ENCODE results near the gene KRTAP3-2. TPM values are rescaled to one million over a fixed set of nuclear protein-coding genes. Genes with fewer than 3 reads are reported as not detected.

Gene KRTAP3-2
- total RNA-seq, 1 experiment from 2014 or later, result not detected

GRCh38 chr17:40960144-40960543 lies 39.6 kb downstream of the KRTAP3-2 start:
- WGBS (ENCODE audit: extremely low coverage, insufficient read length, low lambda C conversion rate), result no CpG with 5 or more reads among the region's 10 CpGs
- Histone ChIP-seq H2BK20ac (ENCODE audit: low read depth, low read length, poor library complexity, severe bottlenecking) (no peak overlapping the region), H2BK120ac (ENCODE audit: low read depth, low read length, poor library complexity, severe bottlenecking) (no peak overlapping the region), H3K4me2 (ENCODE audit: insufficient read depth, insufficient read length, low read length) (no peak overlapping the region), H3K18ac (ENCODE audit: insufficient read length, low read depth, low read length) (no peak overlapping the region), H4K20me1 (ENCODE audit: control insufficient read depth, insufficient read depth, insufficient read length) (no peaks in the 10 kb centered on the region), H2BK12ac (ENCODE audit: insufficient read length, low read depth, low read length) (no peak overlapping the region), H3K23ac (ENCODE audit: insufficient read length, low read depth, low read length) (no peak overlapping the region), H3K9ac (ENCODE audit: extremely low read depth, insufficient read length, low read length) (no peak overlapping the region), H2BK15ac (ENCODE audit: low read depth, low read length) (no peak overlapping the region), H3K27ac (ENCODE audit: insufficient read length, low read depth, low read length) (no peak overlapping the region), H3K9me3 (ENCODE audit: control insufficient read depth, low read depth, low read length) (no peaks in the 10 kb centered on the region), H4K91ac (ENCODE audit: insufficient read length, low read depth, low read length) (no peak overlapping the region), H2AK5ac (ENCODE audit: insufficient read length, low read length) (no peak overlapping the region), H3T11ph (ENCODE audit: low read length) (no peak overlapping the region), H3K4ac (ENCODE audit: low read depth, low read length) (no peak overlapping the region), H4K5ac (ENCODE audit: insufficient read length, low read depth, low read length) (no peak overlapping the region), H3K23me2 (ENCODE audit: insufficient read length, low read depth, low read length, poor library complexity, severe bottlenecking) (no peaks in the 10 kb centered on the region), H2BK5ac (ENCODE audit: insufficient read length, low read length) (no peak overlapping the region), H2AFZ (ENCODE audit: low read length) (no peak overlapping the region), H3K27me3 (ENCODE audit: insufficient read depth, low read length) (no peaks in the 10 kb centered on the region), H4K8ac (replicated peaks; ENCODE audit: insufficient read length, low read depth, low read length) (no peak overlapping the region), H3K79me1 (ENCODE audit: insufficient read depth, low read depth, low read length, poor library complexity, severe bottlenecking) (no peaks in the 10 kb centered on the region), H3K4me1 (ENCODE audit: insufficient read depth, low read length) (peaks cover 9% of the 10 kb centered on the region; the same call in 1 of the 2 replicates), H3K79me2 (ENCODE audit: insufficient read depth, low read length) (no peaks in the 10 kb centered on the region), H3K56ac (ENCODE audit: insufficient read length, low read depth, low read length) (no peak overlapping the region), H3K14ac (ENCODE audit: insufficient read depth, low read length) (no peak overlapping the region)
- TF ChIP-seq, protein P1, sequence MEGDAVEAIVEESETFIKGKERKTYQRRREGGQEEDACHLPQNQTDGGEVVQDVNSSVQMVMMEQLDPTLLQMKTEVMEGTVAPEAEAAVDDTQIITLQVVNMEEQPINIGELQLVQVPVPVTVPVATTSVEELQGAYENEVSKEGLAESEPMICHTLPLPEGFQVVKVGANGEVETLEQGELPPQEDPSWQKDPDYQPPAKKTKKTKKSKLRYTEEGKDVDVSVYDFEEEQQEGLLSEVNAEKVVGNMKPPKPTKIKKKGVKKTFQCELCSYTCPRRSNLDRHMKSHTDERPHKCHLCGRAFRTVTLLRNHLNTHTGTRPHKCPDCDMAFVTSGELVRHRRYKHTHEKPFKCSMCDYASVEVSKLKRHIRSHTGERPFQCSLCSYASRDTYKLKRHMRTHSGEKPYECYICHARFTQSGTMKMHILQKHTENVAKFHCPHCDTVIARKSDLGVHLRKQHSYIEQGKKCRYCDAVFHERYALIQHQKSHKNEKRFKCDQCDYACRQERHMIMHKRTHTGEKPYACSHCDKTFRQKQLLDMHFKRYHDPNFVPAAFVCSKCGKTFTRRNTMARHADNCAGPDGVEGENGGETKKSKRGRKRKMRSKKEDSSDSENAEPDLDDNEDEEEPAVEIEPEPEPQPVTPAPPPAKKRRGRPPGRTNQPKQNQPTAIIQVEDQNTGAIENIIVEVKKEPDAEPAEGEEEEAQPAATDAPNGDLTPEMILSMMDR (conservative IDR thresholded peaks at IDR 0.05), result no peak
- H3K9me3 Mint-ChIP-seq, result no peaks in the 10 kb centered on the region
- no peaks in the 10 kb centered on the region for H3K36me3 Mint-ChIP-seq (ENCODE audit: insufficient read depth in 1 of 3, low read depth in 3 of 3)
- H3K4me1 Mint-ChIP-seq, result peaks cover 27 to 29% of the 10 kb centered on the region in 2 experiments
- no peaks in the 10 kb centered on the region; the same call in 1 of the 2 replicates for H3K27me3 Mint-ChIP-seq (ENCODE audit: low read depth)
- no peak overlapping the region for H3K4me3 Mint-ChIP-seq
- DNase-seq, result no peak
- peak overlapping the region in 1 of 3 experiments; percentile 42; a peak in 3 of 7 replicates for H3K27ac Mint-ChIP-seq
